IPS DF 6.9 (cell line): Measurements from ENCODE around the gene AJAP1.

Experiments
- DNase-seq: peaks from one replicate; pipeline ENCODE4 v3.0.0-alpha.2; 2013; ENCODE audit warnings: low read depth, low spot score
- H3K27ac ChIP-seq: one replicate; pipeline ENCODE4 v1.5.1; 2013; ENCODE audit warnings: low read length, control low read depth
- H3K27me3 ChIP-seq: 2 replicates; pipeline ENCODE4 v1.6.1; 2013; ENCODE audit warnings: mild to moderate bottlenecking, low read length; ENCODE audit not compliant: control insufficient read depth, insufficient read depth
- H3K36me3 ChIP-seq: 2 replicates; pipeline ENCODE4 v1.6.1; 2013; ENCODE audit warnings: low read length; ENCODE audit not compliant: control insufficient read depth, insufficient read depth
- H3K4me1 ChIP-seq: 2 replicates; pipeline ENCODE4 v1.6.1; 2013; ENCODE audit warnings: low read length; ENCODE audit not compliant: control insufficient read depth, insufficient read depth
- H3K4me3 ChIP-seq: 2 replicates; pipeline ENCODE4 v1.5.1; 2013; ENCODE audit warnings: mild to moderate bottlenecking, low read length
- H3K9me3 ChIP-seq: 2 replicates; pipeline ENCODE4 v1.6.1; 2013; ENCODE audit warnings: low read length, inconsistent platforms; ENCODE audit not compliant: control insufficient read depth, insufficient read depth
- WGBS: extraction: QIAGEN DNeasy Blood & Tissue Kit; methylation state at CpG from one replicate; pipeline ENCODE4 v1.1.7; 2013; ENCODE audit warnings: mixed read lengths, missing lambda C conversion rate; ENCODE audit not compliant: insufficient read length, insufficient coverage; 5-methylcytosine and 5-hydroxymethylcytosine counted together

AJAP1 gene

GRCh38 chr1:4729090-4729471 is 74.7 kb downstream of the AJAP1 start:
- H3K9me3 ChIP-seq: peaks cover 1% of the 10 kb centered on the region
- WGBS: no CpG with 5 or more reads among the region's 12 CpGs
- H3K27me3 ChIP-seq: no peaks in the 10 kb centered on the region
- no peak overlapping the region for H3K27ac ChIP-seq
- DNase-seq: no peak
- no peak overlapping the region for H3K4me3 ChIP-seq
- H3K36me3 ChIP-seq: no peaks in the 10 kb centered on the region; the same call in 1 of the 2 replicates
- H3K4me1 ChIP-seq: no peaks in the 10 kb centered on the region; the same call in 1 of the 2 replicates

GRCh38 chr1:4730078-4730477 is 75.7 kb downstream of the AJAP1 start:
- no peak for DNase-seq
- no peaks in the 10 kb centered on the region for H3K27me3 ChIP-seq
- H3K36me3 ChIP-seq: no peaks in the 10 kb centered on the region
- no peak overlapping the region for H3K4me3 ChIP-seq
- H3K27ac ChIP-seq: no peak overlapping the region
- peaks cover 1% of the 10 kb centered on the region for H3K9me3 ChIP-seq
- no peaks in the 10 kb centered on the region; the same call in 1 of the 2 replicates for H3K4me1 ChIP-seq
- no CpG with 5 or more reads among the region's 12 CpGs for WGBS

GRCh38 chr1:4733446-4734177 is 79.2 kb downstream of the AJAP1 start:
- Histone ChIP-seq H3K27me3 (no peaks in the 10 kb centered on the region), H3K9me3 (peaks cover under 1% of the 10 kb centered on the region), H3K4me1 (no peaks in the 10 kb centered on the region), H3K27ac (no peak overlapping the region), H3K4me3 (no peak overlapping the region), H3K36me3 (no peaks in the 10 kb centered on the region)
- DNase-seq: no peak
- no CpG with 5 or more reads among the region's 27 CpGs for WGBS

- Histone ChIP-seq H3K36me3 (no peaks in the 10 kb centered on the region), H3K9me3 (peaks cover 4% of the 10 kb centered on the region), H3K4me3 (no peak overlapping the region), H3K4me1 (no peaks in the 10 kb centered on the region), H3K27me3 (no peaks in the 10 kb centered on the region), H3K27ac (no peak overlapping the region)
- WGBS: no CpG with 5 or more reads among the region's 6 CpGs
- DNase-seq: no peak
Observed at GRCh38 chr1:4734219-4734618, 79.8 kb downstream of the AJAP1 start.

GRCh38 chr1:4734791-4735190 is 80.4 kb downstream of the AJAP1 start:
- no peak for DNase-seq
- Histone ChIP-seq H3K36me3 (no peaks in the 10 kb centered on the region), H3K4me1 (no peaks in the 10 kb centered on the region), H3K27me3 (no peaks in the 10 kb centered on the region), H3K4me3 (no peak overlapping the region), H3K9me3 (peaks cover 4% of the 10 kb centered on the region), H3K27ac (no peak overlapping the region)
- WGBS: no CpG with 5 or more reads among the region's 22 CpGs

GRCh38 chr1:4736254-4736653 is 81.8 kb downstream of the AJAP1 start:
- Histone ChIP-seq H3K9me3 (peaks cover 4% of the 10 kb centered on the region), H3K4me1 (no peaks in the 10 kb centered on the region), H3K36me3 (no peaks in the 10 kb centered on the region), H3K27ac (no peak overlapping the region), H3K4me3 (no peak overlapping the region), H3K27me3 (no peaks in the 10 kb centered on the region)
- DNase-seq: no peak
- whole genome bisulfite sequencing: no CpG with 5 or more reads among the region's 7 CpGs

- Histone ChIP-seq H3K4me3 (no peak overlapping the region), H3K9me3 (peaks cover 4% of the 10 kb centered on the region), H3K36me3 (no peaks in the 10 kb centered on the region), H3K27ac (no peak overlapping the region), H3K4me1 (no peaks in the 10 kb centered on the region), H3K27me3 (no peaks in the 10 kb centered on the region)
- no CpG with 5 or more reads among the region's 8 CpGs for WGBS
- no peak for DNase-seq
Observed at GRCh38 chr1:4741876-4742423, 87.5 kb downstream of the AJAP1 start.

GRCh38 chr1:4743978-4744750 is 89.8 kb downstream of the AJAP1 start:
- no peak for DNase-seq
- Histone ChIP-seq H3K4me1 (no peaks in the 10 kb centered on the region), H3K27me3 (no peaks in the 10 kb centered on the region), H3K4me3 (no peak overlapping the region), H3K9me3 (no peaks in the 10 kb centered on the region), H3K36me3 (no peaks in the 10 kb centered on the region), H3K27ac (no peak overlapping the region)
- WGBS: no CpG with 5 or more reads among the region's 17 CpGs

- Histone ChIP-seq H3K4me1 (no peaks in the 10 kb centered on the region), H3K27ac (no peak overlapping the region), H3K36me3 (no peaks in the 10 kb centered on the region), H3K9me3 (no peaks in the 10 kb centered on the region), H3K27me3 (no peaks in the 10 kb centered on the region), H3K4me3 (no peak overlapping the region)
- no CpG with 5 or more reads among the region's 7 CpGs for WGBS
- DNase-seq: no peak
Observed at GRCh38 chr1:4745560-4745959, 91.2 kb downstream of the AJAP1 start.

- Histone ChIP-seq H3K27me3 (no peaks in the 10 kb centered on the region), H3K4me1 (no peaks in the 10 kb centered on the region), H3K9me3 (no peaks in the 10 kb centered on the region), H3K4me3 (no peak overlapping the region), H3K27ac (no peak overlapping the region), H3K36me3 (no peaks in the 10 kb centered on the region)
- no CpG with 5 or more reads among the region's 11 CpGs for WGBS
- no peak for DNase-seq
Observed at GRCh38 chr1:4749406-4749805, 95.0 kb downstream of the AJAP1 start.
